Measurements from ENCODE around the gene ARID4B. TPM values are rescaled to one million over a fixed set of nuclear protein-coding genes. Genes with fewer than 3 reads are reported as not detected.

ARID4B gene
- total RNA-seq, 1 experiment from 2014 or later: 28.3 TPM

GRCh38 chr1:235331401-235331800 lies 3.4 kb upstream of the ARID4B start:
- Histone ChIP-seq H3K9me2 (ENCODE audit: insufficient read depth) (no peaks in the 10 kb centered on the region), H3K4me3 (replicated peaks in 1 of 2; ENCODE audit: low read depth in 1 of 2, low read length in 2 of 2) (no peak overlapping the region), H3K4me2 (ENCODE audit: low read length) (peak overlapping the region; percentile 96; the same call in 1 of the 2 replicates), H3K9me3 (ENCODE audit: control insufficient read depth in 1 of 2, insufficient read depth in 1 of 2, low read depth in 1 of 2, low read length in 2 of 2) (no peaks in the 10 kb centered on the region), H4K20me1 (ENCODE audit: insufficient read depth) (no peaks in the 10 kb centered on the region), H3K36me3 (ENCODE audit: control insufficient read depth in 1 of 2, insufficient read depth in 2 of 2, low read length in 2 of 2) (peaks cover 0 to 3% of the 10 kb centered on the region in 2 experiments; a peak in 2 of 4 replicates), H3K27ac (ENCODE audit: low read depth, low read length) (no peak overlapping the region), H2AFZ (ENCODE audit: low read depth, low read length, poor library complexity, severe bottlenecking) (no peak overlapping the region), H3K4me1 (ENCODE audit: control insufficient read depth in 1 of 2, insufficient read depth in 2 of 2, low read length in 2 of 2) (peaks cover 3 to 10% of the 10 kb centered on the region in 2 experiments; a peak in 3 of 4 replicates), H3K9ac (ENCODE audit: low read length) (no peak overlapping the region), H3K79me2 (ENCODE audit: insufficient read depth, low read length) (peaks cover 78% of the 10 kb centered on the region), H3K27me3 (ENCODE audit: insufficient read depth, low read length) (no peaks in the 10 kb centered on the region)
- intact Hi-C loops (cut with micrococcal nuclease): no loop called here
- ATAC-seq: no peak
- DNase-seq (ENCODE audit: low read depth, low spot score): no peak
- no peak for TF ChIP-seq CTCF (IDR thresholded peaks at IDR 0.05 in 2 of 3, conservative IDR thresholded peaks at IDR 0.05 in 1 of 3; ENCODE audit: borderline replicate concordance in 1 of 3, insufficient read depth in 1 of 3, low read depth in 2 of 3, low read length in 2 of 3)
- no peak for TF ChIP-seq ELF1 (IDR thresholded peaks at IDR 0.05; ENCODE audit: borderline replicate concordance, low read depth)
- no peak for TF ChIP-seq ZNF274 (IDR thresholded peaks at IDR 0.05; ENCODE audit: low read depth, low read length)
- TF ChIP-seq SRF (IDR thresholded peaks at IDR 0.05; ENCODE audit: low read depth): no peak
- no peak for TF ChIP-seq YY1 (IDR thresholded peaks at IDR 0.05; ENCODE audit: extremely low read depth, insufficient replicate concordance, low read depth, low read length)
- no peak for TF ChIP-seq REST (IDR thresholded peaks at IDR 0.05; ENCODE audit: low read depth)
- TF ChIP-seq EZH2phosphoT487 (IDR thresholded peaks at IDR 0.05; ENCODE audit: borderline replicate concordance): no peak
- no peak for TF ChIP-seq ZFX (IDR thresholded peaks at IDR 0.05)
- no peak for TF ChIP-seq TCF7L2 (IDR thresholded peaks at IDR 0.05; ENCODE audit: borderline replicate concordance, extremely low read depth, insufficient read depth, insufficient read length)
- TF ChIP-seq EZH2 (IDR thresholded peaks at IDR 0.05): no peak
- no peak for TF ChIP-seq RAD21 (IDR thresholded peaks at IDR 0.05; ENCODE audit: low read depth)
- no peak for TF ChIP-seq FOSL1 (IDR thresholded peaks at IDR 0.05; ENCODE audit: low read depth)
- no peak for TF ChIP-seq POLR2AphosphoS5 (IDR thresholded peaks at IDR 0.05; ENCODE audit: low read depth, low read length)
- no peak for TF ChIP-seq CEBPB (IDR thresholded peaks at IDR 0.05; ENCODE audit: low read depth)
- no peak for TF ChIP-seq SP1 (IDR thresholded peaks at IDR 0.05; ENCODE audit: low read depth)
- no peak for TF ChIP-seq MAX (IDR thresholded peaks at IDR 0.05)
- no TSS peak for BruUV-seq (replicated peaks)
- ChIA-PET CTCF (no interaction called here), RAD21 (ENCODE audit: low non-redundant PET in 1 of 2, low total read pairs in 2 of 2, uncharacterized antibody in 2 of 2, unreplicated experiment in 2 of 2) (no interaction called here), POLR2A (interaction anchor here (1.2 kb wide), 1 partner anchor 19 kb away, joined by 6 read pairs; no protein-coding TSS in a partner anchor)
